Body of pancreas (tissue), 4 donors: ENCODE data around the gene CD180. TPM values are rescaled to one million over a fixed set of nuclear protein-coding genes. Genes with fewer than 3 reads are reported as not detected.
A peak's percentile ranks its signal among the peaks of the same experiment; 100 is the strongest.

Experiments
- ATAC-seq: fragments of 150-250 bp; one replicate; pipeline ENCODE4 v1.9.1; 2016
- DNase-seq, 4 donors: peaks; one replicate each; pipeline ENCODE4 v3.0.0-alpha.2; 2019
- H3K27ac ChIP-seq, 4 donors: fragments of 200-600 bp; sonication (generic); 1 replicate in 3 of 4; 2 replicates in 1 of 4; pipeline versions ENCODE4 v1.5.1 to v1.6.1; 2016 to 2019; ENCODE audit warnings: mild to moderate bottlenecking in 1 of 4, mixed read lengths in 1 of 4, moderate library complexity in 1 of 4
- H3K27me3 ChIP-seq, 2 donors: fragments of 200-600 bp; sonication (generic); one replicate each; pipeline ENCODE4 v1.6.0; 2016; ENCODE audit warnings: mild to moderate bottlenecking in 1 of 2
- H3K36me3 ChIP-seq, 2 donors: fragments of 200-600 bp; sonication (generic); replicated peaks in 1 of 2; 2 replicates each; pipeline ENCODE4 v1.5.1; 2016; ENCODE audit warnings: low read depth in 2 of 2; ENCODE audit not compliant: insufficient read depth in 1 of 2
- H3K4me1 ChIP-seq: fragments of 200-600 bp; sonication (generic); one replicate; pipeline ENCODE4 v1.6.0; 2016
- H3K4me3 ChIP-seq, 2 donors: fragments of 200-600 bp; sonication (generic); 1 replicate in 1 of 2; 2 replicates in 1 of 2; pipeline ENCODE4 v1.5.1; 2016 to 2019
- H3K9me3 ChIP-seq, 3 donors: fragments of 200-600 bp; sonication (generic); 1 replicate in 2 of 3; 2 replicates in 1 of 3; pipeline ENCODE4 v1.5.1; 2016
- CTCF ChIP-seq, 7 experiments: fragments of 450-650 bp in 4 of 7; fragments of 200-600 bp in 3 of 7; sonication (generic) in 3 of 7; IDR thresholded peaks; one replicate each; pipeline ENCODE4 v1.5.1; 2016 to 2019; ENCODE audit warnings: antibody characterized with exemption in 7 of 7
- POLR2A ChIP-seq, 3 donors: fragments of 450-650 bp; IDR thresholded peaks; one replicate each; pipeline ENCODE4 v1.6.1; 2016; ENCODE audit warnings: antibody characterized with exemption in 3 of 3, mild to moderate bottlenecking in 2 of 3
- WGBS, 2 donors: methylation state at CpG; one replicate each; pipeline ENCODE4 v1.1.5; 2017; 5-methylcytosine and 5-hydroxymethylcytosine counted together
- intact Hi-C: fragments of 100-400 bp; cut with DNase I; formaldehyde crosslinking; loops from one replicate; pipeline ENCODE4 v1.15.1; 2023
- total RNA-seq, 2 donors: library from RNA; depleted of rRNA; stranded (reverse); fragments of >200 nt; gene quantifications; one replicate each; pipeline ENCODE4 v1.1.0, GENCODE V29; 2016

CD180 gene
- total RNA-seq, 2 donors from 2014 or later = 0.26 TPM; not detected in 1

- DNase-seq = no peak
- H3K4me3 ChIP-seq = no peak overlapping the region
- intact Hi-C loops = no loop called here
- H3K27ac ChIP-seq = no peak overlapping the region
- H3K9me3 ChIP-seq = no peaks in the 10 kb centered on the region
- TF ChIP-seq POLR2A (IDR thresholded peaks at IDR 0.05) (no peak), CTCF (IDR thresholded peaks at IDR 0.05) (no peak)
- H3K36me3 ChIP-seq = no peaks in the 10 kb centered on the region
- no peaks in the 10 kb centered on the region for H3K4me1 ChIP-seq
- ATAC-seq = no peak
- H3K27me3 ChIP-seq = no peaks in the 10 kb centered on the region
- WGBS, 2 donors = 69 to 75% methylated on average over 5 of the region's 5 CpGs
Observed at GRCh38 chr5:67222243-67223025, 25.8 kb upstream of the CD180 start.

DNA sequence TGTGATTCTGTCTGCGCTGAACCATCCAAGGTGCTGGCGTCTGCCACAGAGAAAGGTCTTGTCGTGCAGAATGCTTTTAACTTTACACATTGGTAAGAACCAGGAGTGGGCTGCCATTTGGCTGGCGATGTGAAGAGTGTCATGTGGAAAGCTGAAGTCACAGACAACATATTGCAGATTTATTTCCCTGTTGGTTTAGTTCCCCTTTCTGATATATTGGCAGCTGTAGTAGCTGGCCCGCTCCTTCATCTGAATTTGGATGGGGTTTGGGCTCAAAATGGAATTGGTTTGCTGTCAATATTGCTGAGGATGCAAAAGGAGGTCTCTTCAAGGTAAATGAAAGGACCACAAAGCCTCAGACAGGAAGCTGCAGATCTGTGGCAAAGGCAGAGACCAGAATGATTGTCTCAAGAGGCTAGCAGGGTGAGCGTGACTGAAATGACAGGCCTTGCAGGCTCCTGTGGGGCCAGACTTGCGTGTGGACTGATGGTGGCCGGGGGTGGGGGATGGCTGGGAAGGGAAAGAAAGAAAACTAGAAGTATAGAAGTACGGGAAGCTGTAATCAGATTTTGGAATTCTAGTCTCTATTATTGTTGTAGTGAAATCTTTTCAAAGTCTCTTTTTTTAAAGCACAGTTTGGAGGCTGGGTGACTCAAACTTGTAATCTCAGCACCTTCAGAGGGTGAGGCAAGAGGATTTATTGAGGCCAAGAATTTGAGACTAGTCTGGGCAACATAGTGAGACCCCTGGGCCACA is 25.1 kb upstream of the CD180 start:
- ATAC-seq (no peak), DNase-seq (no peak)
- H3K4me3 ChIP-seq = no peak overlapping the region
- TF ChIP-seq POLR2A (IDR thresholded peaks at IDR 0.05) = no peak
- TF ChIP-seq CTCF (IDR thresholded peaks at IDR 0.05) = no peak
- no peaks in the 10 kb centered on the region for H3K27me3 ChIP-seq
- intact Hi-C loops = no loop called here
- 75 to 82% methylated on average over 9 of the region's 9 CpGs for WGBS, 2 donors
- peak overlapping the region in 1 of 4 donors; percentile 34 for H3K27ac ChIP-seq
- H3K36me3 ChIP-seq = no peaks in the 10 kb centered on the region
- H3K9me3 ChIP-seq = no peaks in the 10 kb centered on the region
- no peaks in the 10 kb centered on the region for H3K4me1 ChIP-seq

DNA sequence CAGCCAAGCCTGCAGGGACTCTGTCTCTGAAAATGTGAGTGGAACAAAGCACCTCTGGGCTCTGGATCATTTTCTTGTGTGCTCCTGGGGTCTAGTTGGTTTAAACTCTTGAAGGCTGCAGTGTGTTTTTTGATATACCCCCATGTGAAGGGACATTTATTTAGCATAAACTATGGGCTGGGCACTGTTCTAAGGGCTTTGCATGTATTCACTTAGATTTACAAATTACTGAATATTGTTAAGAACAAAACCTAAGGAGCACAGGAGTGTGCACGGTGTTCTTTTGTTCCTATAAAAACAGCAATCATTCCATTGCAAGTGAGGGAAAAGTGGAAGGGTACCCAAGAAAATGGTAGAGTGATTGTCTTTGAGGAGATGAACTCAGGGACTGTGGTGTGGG is 20.0 kb upstream of the CD180 start:
- no peak for ATAC-seq
- WGBS, 2 donors = 95% methylated on average over 1 of the region's 1 CpG

More for the DNA sequence above, 20.0 kb upstream of the CD180 start:
- no peak for DNase-seq
- Histone ChIP-seq H3K4me1 (peaks cover 20% of the 10 kb centered on the region), H3K9me3 (no peaks in the 10 kb centered on the region), H3K27ac (peak overlapping the region in 3 of 4 donors; percentile 13 to 75 (median 61)), H3K27me3 (no peaks in the 10 kb centered on the region), H3K4me3 (no peak overlapping the region), H3K36me3 (no peaks in the 10 kb centered on the region)
- TF ChIP-seq CTCF (IDR thresholded peaks at IDR 0.05) = no peak
- no peak for TF ChIP-seq POLR2A (IDR thresholded peaks at IDR 0.05)
- intact Hi-C loops = no loop called here
